GM12891 (cell line): ENCODE results near the gene UNC45B.
"Not testable (repeated sequence)": the region's sequence is repeated elsewhere in the genome, so short reads cannot be mapped to it uniquely, and the experiment has no call there.

ENCODE experiments used
- DNase-seq: peaks from one replicate; pipeline ENCODE4 v3.0.0; 2011; ENCODE audit warnings: low spot score; ENCODE audit not compliant: insufficient read length
- FAIRE-seq: peaks from 2 replicates; lab custom pipeline; 2011; peaks lifted over from hg19 to GRCh38; lab: Jason Lieb, UNC
- PAX5 ChIP-seq: IDR thresholded peaks from 2 replicates; pipeline ENCODE4 v1.6.1; 2011; ENCODE audit warnings: low read length, moderate library complexity, mild to moderate bottlenecking; ENCODE audit not compliant: insufficient read depth, severe bottlenecking
- POLR2A ChIP-seq: IDR thresholded peaks from 2 replicates; pipeline ENCODE4 v1.6.1; 2011; ENCODE audit warnings: low read depth, low read length, control low read depth
- POLR2AphosphoS5 ChIP-seq: IDR thresholded peaks from 2 replicates; pipeline ENCODE4 v1.6.1; 2011; ENCODE audit warnings: low read depth, low read length, control low read depth
- POU2F2 ChIP-seq: IDR thresholded peaks from 2 replicates; pipeline ENCODE4 v1.6.1; 2011; ENCODE audit warnings: low read depth, mild to moderate bottlenecking, control low read depth, low read length, moderate library complexity
- SPI1 ChIP-seq: IDR thresholded peaks from 2 replicates; pipeline ENCODE4 v1.6.1; 2011; ENCODE audit warnings: low read depth, low read length, control low read depth
- TAF1 ChIP-seq: IDR thresholded peaks from 2 replicates; pipeline ENCODE4 v1.6.1; 2011; ENCODE audit warnings: low read depth, low read length, control low read depth

Gene UNC45B

GRCh38 chr17:35141681-35142466, 5.7 kb upstream of the UNC45B start, which contains the start of gene NLE1:
Gene NLE1 (minus strand): TSS chr17:35142303. CDS start chr17:35142275, 28 bp downstream.
- DNase-seq, result peak; percentile 88
- FAIRE-seq, result peak; percentile 88
- TF ChIP-seq POLR2AphosphoS5 (no peak), POU2F2 (peak; percentile 49; the same call in 1 of the 2 replicates), TAF1 (peak; percentile 91)

GRCh38 chr17:35142467-35142796, 5.2 kb upstream of the UNC45B start:
- FAIRE-seq (no peak), DNase-seq (no peak)
- TF ChIP-seq POLR2AphosphoS5 (no peak), POLR2A (no peak)

GRCh38 chr17:35144840-35145239, 2.8 kb upstream of the UNC45B start:
- TF ChIP-seq POLR2A (no peak), POLR2AphosphoS5 (no peak), TAF1 (no peak), SPI1 (no peak), POU2F2 (no peak), PAX5 (no peak)
- no peak for DNase-seq

DNA sequence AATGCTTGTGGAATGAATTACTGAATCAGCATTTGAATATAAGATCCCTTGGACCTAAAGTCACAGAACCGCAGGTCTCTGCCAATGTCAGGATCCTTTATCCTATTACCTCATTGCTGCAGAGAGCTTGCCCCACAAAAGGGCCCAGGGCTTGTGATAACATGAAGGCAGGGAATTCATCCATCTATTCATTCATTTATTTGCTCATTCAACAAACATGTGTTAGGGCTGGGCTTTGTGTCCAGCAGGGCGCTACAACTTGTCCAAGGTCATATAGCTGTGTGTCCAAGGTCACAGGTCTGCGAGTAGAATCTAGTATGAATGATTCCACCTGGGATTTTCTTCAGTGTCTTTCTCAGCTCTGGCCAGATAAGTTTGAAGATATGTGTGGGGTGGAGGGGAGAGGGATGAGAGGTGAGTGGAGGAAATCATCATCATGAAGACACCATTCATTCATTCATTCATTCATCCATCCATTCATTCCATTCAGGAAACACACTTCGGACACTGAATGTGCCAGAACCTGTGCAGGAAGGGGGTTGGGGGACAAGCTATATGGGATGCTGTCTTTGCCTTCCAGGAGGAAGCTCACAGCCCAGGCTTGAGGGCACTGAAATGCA, 1.3 kb upstream of the UNC45B start:
- TF ChIP-seq PAX5 (no peak), TAF1 (no peak), SPI1 (no peak), POU2F2 (no peak), POLR2AphosphoS5 (no peak)
- DNase-seq (no peak), FAIRE-seq (no peak)

More at GRCh38 chr17:35144840-35145239, 2.8 kb upstream of the UNC45B start:
- FAIRE-seq, result no peak

- no peak for DNase-seq
- TF ChIP-seq SPI1, result no peak
- no peak for TF ChIP-seq POLR2AphosphoS5
- no peak for TF ChIP-seq POLR2A
- TF ChIP-seq PAX5, result no peak
- TF ChIP-seq POU2F2, result no peak
- no peak for TF ChIP-seq TAF1
- no peak for FAIRE-seq
Measured at GRCh38 chr17:35148144-35148543, 527 bp downstream of the UNC45B start.

- DNase-seq, result no peak
- no peak for FAIRE-seq
- TF ChIP-seq PAX5, result no peak
- TF ChIP-seq TAF1, result no peak
- TF ChIP-seq POU2F2, result no peak
Measured at GRCh38 chr17:35149941-35150340, 2.3 kb downstream of the UNC45B start.

DNA sequence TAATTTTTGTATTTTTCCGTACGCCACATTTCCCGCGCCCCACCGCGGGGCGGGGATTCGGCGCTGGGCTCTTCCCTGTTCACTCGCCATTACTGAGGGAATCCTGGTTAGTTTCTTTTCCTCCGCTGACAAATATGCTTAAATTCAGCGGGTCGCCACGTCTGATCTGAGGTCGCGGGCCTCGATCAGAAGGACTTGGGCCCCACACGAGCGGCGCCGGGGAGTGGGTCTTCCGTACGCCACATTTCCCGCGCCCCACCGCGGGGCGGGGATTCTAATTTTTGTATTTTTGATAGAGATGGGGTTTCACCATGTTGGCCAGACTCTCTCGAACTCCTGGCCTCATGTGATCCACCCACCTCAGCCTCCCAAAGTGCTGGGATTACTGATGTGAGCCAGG, 3.5 kb downstream of the UNC45B start:
- DNase-seq, FAIRE-seq: not testable (repeated sequence)

DNA sequence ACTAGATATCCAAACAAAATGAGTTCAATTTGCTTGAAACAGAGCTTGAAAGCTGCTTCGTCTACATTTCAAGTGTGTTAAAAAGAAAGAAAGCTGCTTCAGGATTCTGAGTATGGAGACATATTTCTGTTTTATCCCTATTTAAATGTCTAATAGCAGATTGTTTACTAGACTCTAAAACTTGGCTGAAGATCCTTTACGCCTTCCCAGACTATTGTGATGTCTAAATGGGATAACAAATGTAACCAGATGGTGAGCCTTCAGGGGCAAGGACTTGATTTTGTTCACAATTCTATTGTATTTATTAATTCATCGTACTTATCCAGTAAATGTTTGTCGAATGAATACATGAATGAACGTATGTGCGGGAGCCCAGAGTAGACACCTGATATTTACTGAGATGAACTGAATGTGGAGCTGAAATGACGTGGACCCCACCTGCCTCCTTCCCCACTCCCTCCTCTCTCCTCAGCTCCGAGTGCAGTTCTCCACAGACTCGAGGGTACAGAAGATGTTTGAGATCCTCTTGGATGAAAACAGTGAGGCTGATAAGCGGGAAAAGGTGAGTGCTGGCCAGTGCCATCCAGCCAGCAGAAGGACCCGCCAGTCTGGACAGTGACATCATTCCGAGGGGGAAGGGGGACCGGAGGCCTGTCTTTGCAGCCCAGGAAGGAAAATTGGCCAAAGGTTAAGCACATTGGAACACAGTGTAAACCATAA, 5.0 kb downstream of the UNC45B start:
- DNase-seq (no peak), FAIRE-seq (no peak)
- no peak for TF ChIP-seq POLR2A
- no peak for TF ChIP-seq POLR2AphosphoS5
- TF ChIP-seq SPI1, result no peak
- TF ChIP-seq POU2F2, result no peak
- TF ChIP-seq TAF1, result no peak
- TF ChIP-seq PAX5, result no peak

DNA sequence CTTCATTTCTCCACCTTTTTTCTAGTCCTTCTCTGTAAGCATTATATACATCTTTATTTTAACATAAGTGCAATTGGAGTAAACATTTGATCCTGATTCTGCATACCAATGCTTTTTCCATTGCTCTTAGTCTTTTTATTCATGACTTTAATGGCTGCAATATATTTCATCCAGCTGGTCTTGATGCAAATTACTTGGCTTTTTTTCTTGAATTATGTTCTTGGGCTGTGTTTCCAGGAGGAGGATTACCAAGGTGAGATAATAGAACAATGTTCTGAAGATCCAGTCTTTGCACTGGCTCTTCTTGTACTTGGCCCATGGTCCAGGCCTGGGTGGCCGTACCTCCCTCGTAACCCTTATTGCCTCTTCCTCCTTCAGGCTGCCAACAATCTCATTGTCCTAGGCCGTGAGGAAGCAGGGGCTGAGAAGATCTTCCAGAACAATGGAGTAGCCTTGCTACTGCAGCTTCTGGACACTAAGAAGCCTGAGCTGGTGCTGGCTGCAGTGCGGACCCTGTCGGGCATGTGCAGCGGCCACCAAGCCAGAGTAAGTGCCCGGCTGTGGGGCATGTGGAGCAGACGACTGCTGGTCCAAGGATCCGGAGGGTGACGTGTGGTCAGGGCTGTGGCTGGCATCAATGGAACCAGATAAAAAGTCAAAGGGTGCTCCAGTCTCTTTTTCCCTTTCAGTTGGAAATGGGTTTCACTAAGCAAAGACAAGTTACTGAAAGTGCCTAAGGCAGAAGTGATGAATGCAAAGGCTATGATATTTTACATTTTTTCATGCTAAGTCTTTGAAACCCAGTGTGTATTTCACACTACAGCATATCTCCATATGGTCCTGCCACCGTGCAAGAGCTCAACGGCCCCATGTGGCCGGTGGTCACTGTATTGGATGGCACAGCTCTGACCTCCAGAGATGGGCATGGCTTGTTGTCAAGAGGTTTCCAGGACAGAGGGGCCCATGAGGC, 6.9 kb downstream of the UNC45B start:
- no peak for FAIRE-seq
- TF ChIP-seq POU2F2 (no peak), PAX5 (no peak), POLR2AphosphoS5 (no peak), TAF1 (no peak), SPI1 (no peak), POLR2A (no peak)
- no peak for DNase-seq

DNA sequence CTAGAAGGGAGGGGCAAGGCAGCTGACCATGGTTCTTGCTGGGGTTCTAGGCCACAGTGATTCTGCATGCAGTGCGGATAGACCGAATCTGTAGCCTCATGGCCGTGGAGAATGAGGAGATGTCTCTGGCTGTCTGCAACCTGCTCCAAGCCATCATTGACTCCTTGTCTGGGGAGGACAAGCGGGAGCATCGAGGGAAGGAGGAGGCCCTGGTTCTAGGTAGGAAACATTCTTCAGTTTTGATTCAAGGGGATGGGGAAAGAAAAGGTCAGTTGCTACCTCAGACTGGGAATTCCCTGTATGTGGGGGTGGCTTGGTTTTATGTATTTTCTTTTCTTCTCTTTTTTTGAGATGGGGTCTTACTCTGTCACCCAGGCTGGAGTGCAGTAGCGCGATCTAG, 7.6 kb downstream of the UNC45B start:
- DNase-seq, result no peak
- FAIRE-seq, result no peak
- TF ChIP-seq POLR2AphosphoS5, result no peak
- no peak for TF ChIP-seq TAF1
- TF ChIP-seq PAX5, result no peak
- no peak for TF ChIP-seq SPI1
- no peak for TF ChIP-seq POLR2A
- TF ChIP-seq POU2F2, result no peak

DNA sequence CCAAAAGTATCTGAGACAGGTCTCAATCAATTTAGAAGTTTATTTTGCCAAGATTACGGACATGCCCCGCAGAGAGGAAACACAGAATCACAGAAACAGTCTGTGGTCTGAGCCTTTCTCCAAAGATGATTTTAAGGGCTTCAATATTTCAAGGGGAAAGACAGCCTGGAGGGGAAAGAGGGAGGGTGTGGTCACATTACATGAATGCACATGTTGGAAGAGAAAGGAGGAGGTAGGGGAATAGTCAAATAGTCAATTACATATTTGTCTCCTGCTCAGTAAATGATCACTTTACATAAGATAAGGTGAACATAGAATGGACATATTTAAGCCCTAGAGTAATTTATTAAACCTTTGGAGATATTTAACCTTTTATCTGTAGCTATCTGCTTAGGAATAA, 12.3 kb downstream of the UNC45B start:
- DNase-seq (no peak), FAIRE-seq (no peak)
- TF ChIP-seq POU2F2, result no peak
- no peak for TF ChIP-seq TAF1
- TF ChIP-seq PAX5, result no peak
- no peak for TF ChIP-seq POLR2A
- TF ChIP-seq SPI1, result no peak
- TF ChIP-seq POLR2AphosphoS5, result no peak
